ENCODE data around the gene CACNG7. TPM values are rescaled to one million over a fixed set of nuclear protein-coding genes. Genes with fewer than 3 reads are reported as not detected.

Gene CACNG7
- total and polyA plus RNA-seq, 10 of the 15 experiments (the other 5 are each of a cell fraction or from before 2014, with no cell fraction given), result not detected

- no peak overlapping the region for H3K27ac ChIP-seq (ENCODE audit: control insufficient read depth, insufficient read depth)
- no peak for FAIRE-seq
- H4K20me1 ChIP-seq (ENCODE audit: control insufficient read depth, insufficient read depth), result no peaks in the 10 kb centered on the region
- intact Hi-C loops (cut with micrococcal nuclease; ENCODE audit: unreplicated experiment) (no loop called here), in situ Hi-C loops (cut with MboI) (no loop called here)
- POLR2A ChIA-PET, result no interaction called here
- TF ChIP-seq ZNF384 (IDR thresholded peaks at IDR 0.05; ENCODE audit: borderline replicate concordance, low read depth, low read length) (no peak), ZBED1 (IDR thresholded peaks at IDR 0.05; ENCODE audit: borderline replicate concordance) (no peak), E2F4 (IDR thresholded peaks at IDR 0.05; ENCODE audit: low read depth, low read length) (no peak), KLF5 (IDR thresholded peaks at IDR 0.05; ENCODE audit: partially characterized antibody) (no peak)
- no peak overlapping the region for H2AFZ ChIP-seq (ENCODE audit: control insufficient read depth, low read depth, low read length)
- H3K9ac ChIP-seq (ENCODE audit: control insufficient read depth, insufficient read depth, low read length), result no peak overlapping the region
- CTCF ChIA-PET, result no interaction called here
- no peak overlapping the region for H3K4me3 ChIP-seq
- H3K4me2 ChIP-seq (ENCODE audit: control insufficient read depth, insufficient read depth), result no peak overlapping the region
- H3K79me2 ChIP-seq (ENCODE audit: control insufficient read depth, insufficient read depth, low read length), result no peaks in the 10 kb centered on the region
- ATAC-seq, result no peak
- no peaks in the 10 kb centered on the region for H3K36me3 ChIP-seq (ENCODE audit: control insufficient read depth in 2 of 2, insufficient read depth in 2 of 2, low read length in 1 of 2)
- no peaks in the 10 kb centered on the region; the same call in 1 of the 3 replicates for H3K9me3 ChIP-seq (replicated peaks; ENCODE audit: control insufficient read depth, insufficient read depth, low read length)
- no peaks in the 10 kb centered on the region for H3K27me3 ChIP-seq (replicated peaks in 1 of 2; ENCODE audit: control insufficient read depth in 2 of 2, insufficient read depth in 2 of 2, low read length in 1 of 2)
- no peaks in the 10 kb centered on the region for H3K4me1 ChIP-seq (ENCODE audit: control insufficient read depth, insufficient read depth, low read length)
- no TSS peak for BruUV-seq (replicated peaks)
- SMC1A ChIA-PET (ENCODE audit: uncharacterized antibody, unreplicated experiment), result no interaction called here
- DNase-seq (ENCODE audit: low read depth, low spot score), result no peak
- RAD21 ChIA-PET (ENCODE audit: unreplicated experiment), result no interaction called here
- 4% methylated on average over 18 of the region's 19 CpGs for WGBS (ENCODE audit: insufficient coverage, insufficient replicate concordance, low lambda C conversion rate, missing lambda C conversion rate)
Measured at GRCh38 chr19:53978975-53979801, 70.1 kb downstream of the CACNG7 start.

Data from GM12878 (cell line).